Activated CD4-positive, alpha-beta T cell treated with anti-CD3 and anti-CD28 coated beads for 24 hours (primary cell): ENCODE data around the gene AP2B1.
A peak's percentile ranks its signal among the peaks of the same experiment; 100 is the strongest.

Experiments
- DNase-seq, 2 donors: peaks; one replicate each; pipeline ENCODE4 v3.0.0-alpha.2; 2020; ENCODE audit warnings: low read depth in 2 of 2

Gene AP2B1

DNA sequence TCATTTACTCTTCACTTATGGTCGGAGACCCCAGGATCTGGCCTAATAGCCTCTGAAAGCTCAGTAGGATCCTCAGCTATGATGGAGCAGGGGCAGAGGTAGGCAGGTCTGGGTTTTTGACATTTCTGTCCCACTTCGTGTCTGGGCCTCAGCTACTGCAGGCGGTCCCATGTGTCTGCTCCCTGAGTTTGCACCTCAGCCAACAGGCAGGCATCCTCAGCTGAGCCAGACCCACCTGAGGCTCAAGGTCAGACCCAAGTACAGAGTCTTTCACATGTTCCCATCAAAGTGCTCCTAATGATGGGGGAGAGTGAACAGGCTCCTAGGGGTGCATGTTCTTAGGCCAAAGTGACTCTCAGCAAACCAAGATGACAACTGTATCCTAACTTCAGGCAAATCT is 141.4 kb downstream of the AP2B1 start:
- no peak for DNase-seq

DNA sequence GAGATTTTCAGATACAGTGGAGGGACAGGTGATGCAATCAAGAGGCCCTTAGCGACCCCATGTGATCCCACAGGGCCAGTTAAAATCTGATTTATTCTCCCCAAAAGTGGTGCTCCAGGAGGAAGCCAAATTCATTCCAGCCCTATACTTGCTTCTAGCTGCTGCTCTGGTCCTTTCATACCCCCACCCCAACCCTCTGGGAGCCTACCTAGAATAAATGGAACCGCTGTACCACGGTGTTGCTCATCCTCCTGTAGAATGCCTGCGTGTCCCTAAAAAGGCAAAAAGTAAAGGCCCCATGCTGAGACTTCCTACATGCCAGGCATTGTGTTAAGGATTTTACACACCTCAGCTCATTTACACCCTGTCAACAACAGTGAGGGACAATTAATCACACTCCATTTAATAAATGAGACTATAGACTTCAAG is 142.3 kb downstream of the AP2B1 start:
- DNase-seq, result no peak

GRCh38 chr17:35730400-35731005 is 143.4 kb downstream of the AP2B1 start:
- DNase-seq, result no peak

DNA sequence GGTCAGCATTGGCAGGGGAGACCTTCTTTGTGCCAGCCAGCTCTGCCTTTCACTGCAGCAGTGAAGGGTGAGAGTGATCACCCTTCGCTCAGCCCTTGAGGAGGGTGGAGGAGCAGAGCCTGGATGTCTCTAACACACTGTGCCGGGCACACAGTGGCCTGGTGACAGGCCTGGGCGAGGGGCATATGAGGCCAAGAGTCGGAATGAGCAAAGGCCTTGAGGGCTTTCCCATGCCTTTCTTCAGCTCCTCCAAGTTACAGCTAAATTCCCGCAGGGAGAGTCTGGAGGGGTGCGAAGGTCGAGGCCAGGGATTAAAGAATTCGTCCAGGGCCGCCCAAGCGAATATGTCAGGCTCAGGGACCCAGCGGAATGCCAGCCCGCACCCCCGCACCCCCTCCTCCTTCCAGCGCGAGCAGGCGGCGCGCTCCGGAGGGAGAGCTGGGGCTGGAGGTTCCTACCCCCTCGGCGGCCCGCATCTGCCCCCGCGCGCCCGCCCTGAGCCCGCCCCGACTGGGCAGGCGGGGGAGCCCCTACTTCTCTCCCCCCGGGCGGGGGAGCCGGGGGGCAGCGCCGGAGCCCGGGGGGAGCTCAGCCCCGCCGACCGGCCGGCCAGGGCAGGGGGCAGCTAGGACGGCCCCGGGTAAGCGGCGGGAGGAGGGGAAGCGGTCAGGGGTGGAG is 144.3 kb downstream of the AP2B1 start, which contains the start of gene RASL10B:
Gene RASL10B (plus strand): TSS at position 401 of the 678 bp plus-strand sequence. CDS start 3,546 bp downstream, outside the sequence.
- DNase-seq, result peak; percentile 42 to 44

- no peak for DNase-seq
Observed at GRCh38 chr17:35731917-35732805, 145.0 kb downstream of the AP2B1 start.

- DNase-seq, result no peak
Observed at GRCh38 chr17:35732806-35733136, 145.6 kb downstream of the AP2B1 start.

DNA sequence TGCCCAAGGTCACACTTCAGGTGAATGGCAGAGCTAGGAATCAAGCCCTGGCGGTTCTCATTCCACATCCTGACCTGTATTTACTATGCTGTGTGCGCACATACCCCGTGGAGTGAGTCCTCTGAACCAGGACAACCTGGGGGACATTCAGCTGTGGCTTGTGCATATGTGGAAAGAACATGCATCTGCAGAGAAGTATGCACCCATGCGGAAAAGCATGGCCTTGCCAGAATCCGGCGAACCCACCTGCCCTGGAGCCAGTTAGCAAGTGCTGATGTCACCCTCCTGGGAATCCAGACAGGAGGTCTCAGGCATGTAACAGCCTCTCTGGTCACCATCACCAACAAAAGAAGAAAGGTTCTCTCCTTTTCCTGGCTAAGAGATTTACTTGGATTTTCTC is 146.2 kb downstream of the AP2B1 start:
- no peak for DNase-seq

DNA sequence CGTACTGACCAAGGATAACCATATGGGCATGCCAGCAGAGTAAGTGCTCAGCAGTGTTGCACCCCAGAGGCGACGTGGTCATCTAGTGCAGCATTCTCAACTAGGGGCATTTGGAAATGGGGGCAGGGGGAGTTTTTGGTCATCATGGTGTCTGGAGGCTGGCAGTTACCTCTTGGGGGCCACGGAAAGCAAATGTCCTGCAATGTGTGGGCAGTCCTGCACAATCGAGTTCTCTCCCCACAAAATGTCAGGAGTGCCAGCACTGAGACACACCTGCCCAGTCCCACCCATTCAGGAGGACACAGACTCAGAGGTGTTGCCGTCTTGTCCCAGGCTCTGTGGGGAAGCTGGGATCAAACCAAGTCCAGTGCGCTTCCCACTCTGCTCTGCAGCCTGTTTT is 147.3 kb downstream of the AP2B1 start:
- DNase-seq, result no peak

GRCh38 chr17:35735036-35735805 is 148.1 kb downstream of the AP2B1 start:
- no peak for DNase-seq

DNA sequence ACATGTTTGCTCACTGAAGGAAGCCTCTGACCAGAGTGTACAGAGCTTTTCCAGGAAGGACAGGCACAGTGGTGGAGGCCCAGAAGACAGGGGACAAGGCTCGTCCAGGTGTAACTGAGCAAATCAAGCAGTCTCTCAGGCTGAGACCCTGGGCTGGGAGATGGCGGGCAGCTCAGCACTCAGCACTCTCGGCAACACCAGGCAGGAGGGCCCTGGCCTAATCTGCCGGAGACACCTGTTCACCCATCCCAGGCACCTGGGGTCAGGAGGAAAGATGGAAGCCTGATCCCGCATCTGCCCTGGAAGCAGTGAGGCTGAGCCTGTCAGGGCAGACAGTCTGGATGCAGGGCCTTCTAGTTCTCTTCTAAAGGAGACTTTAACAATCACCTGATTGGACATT is 149.1 kb downstream of the AP2B1 start:
- DNase-seq, result no peak

DNA sequence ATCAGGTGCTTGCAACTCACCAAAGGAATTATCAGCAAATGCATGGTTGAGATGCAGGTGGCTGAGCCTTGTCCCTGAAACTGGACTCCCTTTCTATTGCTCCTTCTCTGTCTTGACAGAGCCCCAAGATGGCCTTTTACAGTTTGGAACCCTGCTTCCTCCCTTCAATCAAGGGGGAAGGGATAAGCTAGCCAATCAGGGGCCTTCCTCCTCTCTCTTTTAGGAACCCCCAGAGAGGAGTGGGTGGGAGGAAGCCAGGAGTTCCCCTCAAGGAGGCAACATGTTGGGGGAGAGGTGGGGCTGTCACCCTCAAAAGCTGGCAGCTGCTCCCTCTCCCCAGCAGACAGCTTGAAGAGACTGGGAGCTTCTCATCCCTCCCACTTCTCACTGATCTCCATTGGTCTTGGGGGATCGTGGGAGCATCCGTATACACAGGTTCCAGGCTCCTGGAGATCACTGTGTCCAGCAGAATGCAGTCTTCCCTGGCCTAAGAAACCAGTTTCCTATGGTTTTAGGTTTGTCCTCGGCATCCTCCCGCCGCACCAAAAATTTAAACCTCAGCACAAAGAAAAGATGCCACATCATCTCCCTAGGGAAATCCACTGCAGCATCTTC is 151.5 kb downstream of the AP2B1 start:
- DNase-seq, result no peak

- no peak for DNase-seq
Observed at GRCh38 chr17:35740216-35740615, 153.1 kb downstream of the AP2B1 start.

DNA sequence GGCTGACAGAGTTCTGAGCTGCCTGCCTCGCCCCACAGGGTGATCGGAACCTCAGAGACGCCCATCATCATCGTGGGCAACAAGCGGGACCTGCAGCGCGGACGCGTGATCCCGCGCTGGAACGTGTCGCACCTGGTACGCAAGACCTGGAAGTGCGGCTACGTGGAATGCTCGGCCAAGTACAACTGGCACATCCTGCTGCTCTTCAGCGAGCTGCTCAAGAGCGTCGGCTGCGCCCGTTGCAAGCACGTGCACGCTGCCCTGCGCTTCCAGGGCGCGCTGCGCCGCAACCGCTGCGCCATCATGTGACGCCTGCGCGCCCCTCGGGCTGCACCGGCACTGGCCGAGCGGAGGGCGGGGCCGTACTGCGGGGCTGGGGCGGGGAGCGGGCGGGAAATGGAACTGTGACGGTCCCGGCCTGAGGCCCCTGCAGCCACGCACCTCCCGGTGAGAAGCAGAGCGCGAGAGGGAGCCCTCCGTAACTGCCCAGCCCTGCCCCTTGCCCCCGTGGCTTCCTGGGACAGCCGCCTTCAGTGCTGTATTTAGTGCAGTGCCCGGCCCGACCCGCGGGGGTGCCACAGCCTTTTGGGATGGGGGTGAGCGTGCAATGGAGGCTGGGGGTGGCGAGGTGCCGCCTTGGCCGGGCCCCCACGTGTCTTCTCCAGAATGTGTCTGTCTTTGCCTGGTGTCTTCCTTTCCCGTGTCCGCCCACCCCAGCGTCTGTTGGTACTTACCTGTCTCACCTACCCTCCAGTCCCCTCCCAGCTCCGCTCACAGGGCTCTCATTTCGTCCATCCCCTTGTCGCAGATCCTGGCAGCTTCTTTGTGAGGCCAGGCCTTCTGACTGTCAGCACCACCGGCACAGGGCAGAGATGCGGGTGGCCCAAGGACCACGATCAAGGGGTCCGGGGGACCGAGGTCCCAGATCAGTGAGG is 154.1 kb downstream of the AP2B1 start:
- DNase-seq, result no peak

DNA sequence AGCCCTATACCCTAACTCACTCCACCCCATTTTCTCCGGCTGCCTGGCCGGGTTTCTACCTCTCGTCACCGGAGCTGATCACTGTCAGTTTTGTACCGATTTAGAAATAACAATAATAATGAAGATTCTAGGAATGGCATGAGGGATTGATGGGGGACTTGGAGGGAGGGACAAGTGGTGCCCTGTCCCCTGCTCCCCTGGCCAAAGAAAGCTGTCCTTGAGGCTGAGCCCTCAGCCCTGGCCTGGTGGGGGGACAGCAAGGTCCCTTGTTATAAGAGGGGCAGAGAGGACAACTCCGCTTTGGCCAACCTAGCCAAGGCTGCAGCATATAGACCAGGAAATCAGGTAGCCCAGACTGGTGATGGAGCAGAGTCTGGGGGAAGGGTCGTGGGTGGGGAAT is 155.4 kb downstream of the AP2B1 start:
- no peak for DNase-seq

DNA sequence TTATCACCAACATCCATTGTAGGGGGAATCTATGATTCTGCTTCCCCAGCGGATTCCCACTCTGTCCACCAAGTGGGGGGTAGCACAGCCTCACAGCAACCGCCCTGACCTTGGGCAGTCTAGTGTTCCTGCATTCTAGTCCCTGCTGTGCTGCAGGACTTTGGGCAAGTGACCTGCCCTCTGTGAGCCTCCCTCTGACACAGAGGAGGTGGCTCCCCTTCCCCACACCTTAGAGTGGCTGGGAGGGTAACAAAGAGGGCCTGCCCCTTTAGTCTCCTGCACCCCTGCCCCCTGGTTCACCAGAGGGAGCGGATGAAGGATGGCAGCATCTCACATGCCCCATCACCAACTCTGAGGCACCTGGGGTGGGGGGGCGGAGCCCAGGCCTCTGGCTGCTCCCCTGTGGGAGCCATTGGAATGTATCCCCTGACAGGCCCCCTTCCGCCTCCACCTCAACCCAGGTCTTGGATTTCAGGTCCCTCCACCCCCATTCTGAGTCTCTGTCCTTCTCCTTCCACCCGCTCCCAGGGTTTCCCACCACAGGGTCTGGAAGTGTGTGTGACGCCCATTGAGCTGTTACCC is 155.9 kb downstream of the AP2B1 start:
- DNase-seq, result no peak

DNA sequence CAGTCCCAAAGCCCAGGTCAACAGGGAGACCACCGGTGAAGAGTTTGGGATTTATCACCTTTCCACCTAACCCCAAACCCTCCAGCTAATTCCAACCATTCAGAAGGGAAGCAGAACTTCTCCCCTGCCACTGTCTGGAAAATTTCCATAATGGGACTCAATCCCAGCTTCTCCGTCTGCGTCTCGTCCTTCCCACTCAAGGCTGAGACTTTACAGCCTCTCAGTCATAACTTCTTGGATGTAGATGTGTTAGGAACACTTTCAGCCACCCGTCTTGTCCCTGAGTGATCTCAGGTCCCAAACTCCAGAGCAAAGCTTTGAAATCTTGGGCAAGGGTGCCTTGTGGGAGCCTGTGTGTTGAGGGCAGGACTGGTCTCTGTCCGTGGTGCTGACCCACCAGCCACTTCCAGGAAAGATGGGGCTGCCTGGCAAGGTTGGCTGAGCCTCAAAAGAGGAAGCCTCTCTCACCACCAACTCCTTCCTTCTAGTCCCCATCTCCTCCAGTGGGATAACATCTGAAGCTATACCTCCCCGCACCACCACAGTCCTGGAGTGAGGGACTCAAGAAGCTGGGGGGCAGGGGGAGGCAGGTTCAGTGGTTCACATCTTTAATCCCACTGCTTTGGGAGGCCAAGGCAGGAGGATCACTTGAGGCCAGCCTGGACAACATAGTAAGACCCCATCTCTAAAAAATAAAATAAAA is 156.7 kb downstream of the AP2B1 start:
- no peak for DNase-seq

GRCh38 chr17:35744830-35745229 is 157.7 kb downstream of the AP2B1 start:
- no peak for DNase-seq

- no peak for DNase-seq
Observed at GRCh38 chr17:35745246-35745645, 158.1 kb downstream of the AP2B1 start.

DNA sequence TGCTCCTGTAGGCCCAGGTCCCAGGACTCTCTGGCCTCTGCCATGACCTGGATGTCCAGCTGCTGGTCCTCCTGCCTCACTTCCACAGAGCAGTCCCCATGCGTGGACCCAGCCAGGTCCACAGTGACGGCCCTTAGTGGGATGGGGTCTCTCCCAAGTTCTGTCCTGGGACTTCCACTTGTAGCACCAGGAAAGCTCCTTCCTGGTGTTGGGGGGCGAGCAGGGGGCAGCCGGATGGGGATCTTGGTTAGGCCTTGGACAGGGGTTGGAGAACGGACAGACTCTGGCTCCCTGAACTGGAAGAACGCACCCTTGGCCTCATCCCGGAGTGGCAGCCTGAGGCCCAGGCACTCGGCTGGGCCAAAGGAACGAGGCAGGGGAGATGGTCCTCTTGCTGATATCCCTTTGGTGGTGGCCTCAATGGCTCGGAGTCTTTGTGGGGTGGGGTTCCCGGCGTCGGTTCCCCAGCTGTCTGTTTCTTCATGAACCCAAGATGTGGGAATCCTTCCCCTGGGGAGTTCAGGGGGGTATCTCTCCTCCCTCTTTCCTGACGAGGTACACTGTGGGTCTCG is 158.7 kb downstream of the AP2B1 start:
- DNase-seq, result no peak
